CD4-positive, alpha-beta T cell treated with Interleukin-10 for 1 hour (primary cell): ENCODE measurements around the gene ATP10B.

Source experiments
- DNase-seq: peaks from one replicate; pipeline ENCODE4 v3.0.0-alpha.2; 2020

ATP10B gene

GRCh38 chr5:160679567-160680309 is 172.3 kb downstream of the ATP10B start:
- no peak for DNase-seq

- DNase-seq = no peak
These were observed 176.0 kb downstream of the ATP10B start for GRCh38 chr5:160675988-160676387.

GRCh38 chr5:160674901-160675300 is 177.1 kb downstream of the ATP10B start:
- no peak for DNase-seq

DNA sequence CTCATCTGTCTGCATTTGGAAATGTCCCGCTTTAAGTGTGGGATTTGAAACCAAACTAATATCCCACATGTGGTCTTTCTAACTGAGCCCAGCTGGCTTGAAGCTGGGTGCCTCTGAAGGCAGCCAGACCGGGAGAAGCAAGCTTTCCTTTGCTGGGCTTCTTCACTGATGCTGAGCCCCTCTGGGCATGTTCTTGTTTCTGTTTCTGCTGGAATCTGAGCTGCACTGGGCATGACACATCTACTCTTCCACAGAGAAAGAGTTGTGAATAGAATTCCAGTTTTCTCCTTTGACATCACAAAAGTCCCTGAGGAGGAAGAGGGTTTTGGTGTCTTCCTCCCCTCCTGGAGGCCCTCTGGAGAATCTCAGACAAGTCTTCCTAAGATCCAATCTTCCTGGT is 179.5 kb downstream of the ATP10B start:
- DNase-seq = no peak

- DNase-seq = no peak
These were observed 183.7 kb downstream of the ATP10B start for GRCh38 chr5:160668356-160668755.

GRCh38 chr5:160667160-160667559 is 184.9 kb downstream of the ATP10B start:
- no peak for DNase-seq

DNA sequence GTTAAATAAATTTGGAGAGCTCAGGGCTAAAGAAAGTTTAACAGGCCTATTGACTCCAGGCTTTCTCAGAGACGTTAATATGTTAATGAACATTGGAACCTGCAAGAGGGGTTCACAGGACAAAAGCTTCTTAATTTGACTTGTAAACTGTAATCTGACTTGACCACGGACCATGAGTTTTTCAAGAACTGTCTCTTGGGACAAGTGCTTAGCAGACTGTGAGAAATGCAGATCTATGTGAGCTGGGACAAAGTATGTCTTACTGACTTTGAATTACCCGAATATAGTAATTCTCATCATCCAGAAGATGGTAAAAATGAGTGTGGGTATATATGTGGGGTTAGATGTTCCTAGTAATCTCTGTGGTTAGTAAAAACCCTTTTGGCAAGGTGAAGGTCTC is 186.6 kb downstream of the ATP10B start:
- DNase-seq = no peak

- DNase-seq = no peak
These were observed 191.9 kb downstream of the ATP10B start for GRCh38 chr5:160660132-160660531.

- no peak for DNase-seq
These were observed 194.2 kb downstream of the ATP10B start for GRCh38 chr5:160657622-160658458.

- no peak for DNase-seq
These were observed 194.9 kb downstream of the ATP10B start for GRCh38 chr5:160657068-160657507.

DNA sequence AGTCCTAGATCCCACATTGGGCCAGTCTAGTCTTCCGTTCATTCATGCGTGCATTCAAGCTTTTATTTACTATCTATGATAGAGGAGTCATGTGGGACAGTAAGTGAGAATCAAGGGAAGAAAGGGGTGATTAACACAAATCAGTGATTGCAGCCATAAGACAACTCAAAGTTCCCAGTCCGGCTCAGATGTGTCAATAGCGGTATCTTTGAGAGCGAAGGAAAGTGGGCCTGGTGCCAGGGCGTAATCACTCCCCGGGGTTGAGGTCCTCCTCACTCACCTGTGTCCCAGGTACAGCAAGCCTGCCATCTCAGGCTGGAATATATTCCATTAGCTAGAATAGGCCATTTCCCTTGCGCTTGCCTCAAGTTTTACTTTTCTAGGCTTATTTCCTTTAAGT is 196.3 kb downstream of the ATP10B start:
- DNase-seq = no peak

GRCh38 chr5:160651692-160652645 is 200.0 kb downstream of the ATP10B start:
- DNase-seq = no peak

DNA sequence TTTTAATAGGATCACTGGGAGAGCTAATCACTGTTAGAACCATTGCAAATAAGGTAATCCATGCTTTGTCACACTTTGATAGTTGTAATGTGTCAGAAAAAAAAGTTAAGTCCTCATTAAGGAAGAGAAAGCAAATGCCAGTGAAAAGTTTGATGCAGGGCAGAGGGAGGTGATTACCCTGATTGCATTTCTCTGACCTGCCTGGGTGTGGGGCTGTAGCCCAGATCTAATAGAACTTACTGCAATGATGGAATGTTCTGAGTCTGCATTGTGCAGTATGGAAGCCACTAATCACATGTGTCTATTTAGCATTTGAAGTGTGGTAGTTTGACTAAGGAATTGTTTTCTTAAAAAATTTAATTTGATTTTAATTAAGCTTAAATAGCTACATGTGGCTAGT is 202.7 kb downstream of the ATP10B start:
- no peak for DNase-seq

GRCh38 chr5:160646033-160646432 is 206.0 kb downstream of the ATP10B start:
- DNase-seq = no peak

GRCh38 chr5:160643616-160644240 is 208.3 kb downstream of the ATP10B start:
- DNase-seq = no peak

- DNase-seq = no peak
These were observed 210.6 kb downstream of the ATP10B start for GRCh38 chr5:160641405-160641804.

- no peak for DNase-seq
These were observed 211.6 kb downstream of the ATP10B start for GRCh38 chr5:160640406-160640805.

DNA sequence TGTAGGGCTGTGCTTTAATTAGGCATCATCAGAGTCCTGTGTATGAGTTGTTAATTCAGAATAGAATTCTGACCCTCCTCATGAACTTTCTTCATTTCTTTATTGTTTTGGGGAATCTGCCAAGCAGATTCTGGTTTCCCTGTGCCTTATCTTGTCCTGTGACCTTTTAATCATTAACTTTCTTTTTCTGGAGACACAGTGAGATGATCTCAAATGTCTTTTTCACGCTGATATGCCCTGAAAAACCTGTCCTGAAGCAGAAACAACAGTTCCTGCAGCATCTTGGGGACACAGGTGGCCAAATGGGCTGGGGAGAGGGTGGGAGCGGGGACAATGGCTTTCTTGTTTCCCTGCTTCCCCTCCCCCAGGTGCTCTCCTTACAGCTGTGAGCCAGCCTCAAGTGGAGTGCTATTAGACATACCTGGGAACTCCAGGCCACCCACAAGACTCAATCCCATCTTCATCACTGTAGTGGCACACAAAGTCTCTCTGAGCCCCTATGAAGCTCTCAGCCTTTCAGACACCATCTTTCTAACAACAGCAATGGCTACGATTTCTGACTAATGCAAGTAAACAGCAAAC is 213.8 kb downstream of the ATP10B start:
- no peak for DNase-seq

DNA sequence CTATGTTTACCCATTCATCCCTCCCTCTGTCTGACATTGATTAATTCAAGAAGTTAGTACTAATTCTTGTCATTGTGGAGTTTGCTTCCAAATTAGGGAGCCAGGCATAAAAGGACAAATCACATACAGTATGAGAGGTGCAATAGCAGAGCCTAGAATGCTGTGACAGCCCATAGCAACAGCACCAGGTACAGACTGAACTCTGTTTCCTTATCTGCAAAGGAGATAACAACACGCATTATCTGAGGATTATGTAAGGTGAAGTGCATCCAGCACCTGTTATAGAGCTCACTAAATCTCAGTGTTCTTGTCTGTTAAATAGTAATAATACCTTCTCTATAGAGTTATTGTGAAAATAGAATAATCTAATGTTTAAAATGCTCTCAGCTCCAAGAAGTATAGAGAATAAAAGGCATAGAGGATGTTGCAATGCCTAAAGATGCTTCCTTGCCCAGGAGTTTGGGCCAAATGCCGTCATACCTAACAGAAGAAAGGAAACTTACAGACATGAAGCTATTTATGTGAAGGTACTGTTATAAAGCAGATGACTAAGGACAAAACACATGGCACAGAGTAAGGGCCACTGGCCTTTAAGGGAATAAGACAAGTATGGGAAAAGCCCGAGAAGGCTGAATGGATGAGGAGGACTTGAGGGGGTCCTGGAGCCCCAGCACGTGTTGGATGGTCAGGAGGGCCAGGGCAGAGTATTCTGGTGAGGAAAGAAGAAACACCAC is 214.5 kb downstream of the ATP10B start:
- no peak for DNase-seq

GRCh38 chr5:160635663-160636062 is 216.3 kb downstream of the ATP10B start:
- DNase-seq = no peak

DNA sequence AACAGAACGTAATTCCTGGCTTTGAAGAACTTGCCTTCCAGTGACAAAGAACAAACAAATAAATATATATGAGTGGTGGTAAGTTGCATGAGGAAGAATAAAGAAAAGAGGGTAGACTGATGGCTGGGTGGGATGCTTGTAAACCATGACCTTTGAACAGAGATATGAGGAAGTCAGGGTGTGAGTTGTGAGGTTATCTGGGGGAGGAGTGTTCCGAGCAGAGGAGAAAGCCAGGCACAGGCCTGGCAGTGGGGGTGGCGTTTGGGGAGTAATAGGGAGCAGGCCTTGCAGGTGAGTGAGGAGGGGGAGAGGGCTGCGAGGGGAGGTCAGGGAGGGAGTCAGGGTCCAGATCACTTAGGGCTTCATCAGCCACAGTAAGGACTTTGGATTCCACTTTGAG is 217.0 kb downstream of the ATP10B start:
- no peak for DNase-seq
